Activated CD8-positive, alpha-beta memory T cell treated with anti-CD3 and anti-CD28 coated beads for 48 hours (primary cell): ENCODE data around the gene RPTOR.

Source experiments
- DNase-seq, 3 experiments: peaks; one replicate each; pipeline ENCODE4 v3.0.0-alpha.2; 2020; ENCODE audit warnings: low read depth in 2 of 3, low spot score in 2 of 3

The RPTOR gene

GRCh38 chr17:80984749-80985148 is 440.1 kb downstream of the RPTOR start:
- no peak for DNase-seq

GRCh38 chr17:80986046-80986445 is 441.4 kb downstream of the RPTOR start:
- no peak for DNase-seq

- no peak for DNase-seq
Measured at GRCh38 chr17:80986816-80987475, 442.3 kb downstream of the RPTOR start.

GRCh38 chr17:80987941-80988461 is 443.4 kb downstream of the RPTOR start:
- no peak for DNase-seq

GRCh38 chr17:80989586-80989913 is 444.9 kb downstream of the RPTOR start:
- DNase-seq, result no peak

- DNase-seq, result no peak
Measured at GRCh38 chr17:80990921-80991644, 446.4 kb downstream of the RPTOR start.

GRCh38 chr17:80991645-80992076 is 447.0 kb downstream of the RPTOR start, which contains the start of gene CHMP6:
Gene CHMP6, plus strand, starts transcription at chr17:80991841. Its CDS starts 78 bp downstream, at chr17:80991919.
- peak in 2 of 3 experiments; percentile 49 to 54 for DNase-seq

GRCh38 chr17:80992077-80992947 is 447.7 kb downstream of the RPTOR start:
- DNase-seq, result no peak

- DNase-seq, result no peak
Measured at GRCh38 chr17:80992948-80993624, 448.4 kb downstream of the RPTOR start.

- no peak for DNase-seq
Measured at GRCh38 chr17:80995131-80995530, 450.5 kb downstream of the RPTOR start.

- DNase-seq, result no peak
Measured at GRCh38 chr17:80996422-80997305, 452.0 kb downstream of the RPTOR start.

GRCh38 chr17:80997424-80998117 is 452.9 kb downstream of the RPTOR start:
- DNase-seq, result no peak

GRCh38 chr17:80998118-80998747 is 453.6 kb downstream of the RPTOR start:
- no peak for DNase-seq

- no peak for DNase-seq
Measured at GRCh38 chr17:80998748-80999535, 454.3 kb downstream of the RPTOR start.

GRCh38 chr17:80999536-81000333 is 455.1 kb downstream of the RPTOR start:
- no peak for DNase-seq

GRCh38 chr17:81000334-81000630 is 455.6 kb downstream of the RPTOR start:
- DNase-seq, result no peak

GRCh38 chr17:81000631-81001357 is 456.2 kb downstream of the RPTOR start:
- DNase-seq, result no peak
